Glomerular endothelial cell (primary cell): ENCODE measurements around the gene OLFM4. TPM values are rescaled to one million over a fixed set of nuclear protein-coding genes. Genes with fewer than 3 reads are reported as not detected.

Experiments used
- DNase-seq: peaks from one replicate; pipeline ENCODE4 v3.0.0-alpha.2; 2011; ENCODE audit warnings: low read depth, low spot score; ENCODE audit errors: extremely low read depth
- total RNA-seq: library from RNA; depleted of rRNA; stranded (reverse); fragments of >200 nt; gene quantifications from 2 replicates; pipeline ENCODE4 v1.2.3, GENCODE V29; 2015

The OLFM4 gene
- total RNA-seq, 1 donor from 2014 or later, result not detected

DNA sequence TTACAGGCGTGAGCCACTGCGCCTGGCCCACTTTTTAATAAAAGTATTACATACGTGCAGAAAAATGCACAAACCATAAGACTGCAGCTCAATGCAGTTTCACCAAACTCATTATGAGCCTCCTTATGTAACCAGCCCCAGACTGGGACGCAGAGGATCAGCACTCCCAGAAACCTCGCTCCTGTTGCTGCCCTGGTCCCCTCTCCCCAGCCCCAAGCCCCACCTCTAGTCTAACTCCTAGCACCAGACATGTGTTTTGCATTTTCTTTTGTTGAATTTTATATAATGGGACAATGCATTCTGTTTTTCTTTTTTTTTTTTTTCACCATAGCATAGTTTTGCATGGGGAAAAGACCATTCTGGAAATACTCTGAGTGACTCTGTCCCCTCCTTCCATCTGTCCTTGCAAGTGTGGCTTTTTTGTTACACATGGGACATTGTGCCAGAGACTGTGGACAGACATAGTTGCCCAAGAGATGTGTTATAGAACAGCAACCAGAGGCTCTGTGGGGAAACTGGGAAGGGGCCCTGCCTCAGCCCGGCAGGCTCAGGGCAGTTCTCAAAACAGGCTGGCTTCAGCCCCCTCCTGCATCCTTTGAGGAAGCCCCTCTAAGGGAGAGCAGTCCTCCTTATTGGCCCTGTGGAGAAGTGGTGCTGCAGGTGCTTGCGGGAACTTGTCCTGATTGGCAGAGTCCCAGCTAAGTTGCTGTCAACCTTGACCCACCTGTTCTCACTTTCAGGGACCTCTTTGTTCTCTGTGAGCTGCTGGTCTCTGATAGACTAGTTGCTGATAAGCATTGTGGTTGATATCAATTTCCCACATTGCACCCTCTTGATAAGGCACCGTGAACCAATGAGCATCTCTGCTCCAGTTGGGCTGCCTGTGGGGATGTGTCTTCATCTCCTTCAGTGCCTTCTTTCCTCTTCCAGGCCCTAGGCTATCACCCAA lies 13.8 kb upstream of the OLFM4 start:
- no peak for DNase-seq

DNA sequence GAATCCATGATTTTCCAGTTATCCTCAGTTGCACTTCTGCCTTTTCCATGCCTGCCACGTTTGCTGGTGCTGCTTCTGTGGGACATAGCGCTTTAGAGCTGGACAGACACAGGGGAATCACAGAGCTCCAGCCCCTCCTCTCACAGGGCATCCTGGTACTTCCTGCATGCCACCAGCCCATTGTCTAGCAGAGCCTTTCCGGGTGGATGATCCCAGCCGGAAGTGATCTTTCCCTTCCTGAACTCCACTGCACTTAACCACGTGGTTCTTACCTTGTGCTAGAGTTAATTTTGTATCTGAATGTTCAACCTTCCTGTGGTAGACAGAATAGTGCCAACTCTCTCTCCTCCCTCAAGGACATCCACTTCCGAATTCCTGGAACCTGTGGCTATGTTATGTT lies 12.6 kb upstream of the OLFM4 start:
- DNase-seq, result no peak

DNA sequence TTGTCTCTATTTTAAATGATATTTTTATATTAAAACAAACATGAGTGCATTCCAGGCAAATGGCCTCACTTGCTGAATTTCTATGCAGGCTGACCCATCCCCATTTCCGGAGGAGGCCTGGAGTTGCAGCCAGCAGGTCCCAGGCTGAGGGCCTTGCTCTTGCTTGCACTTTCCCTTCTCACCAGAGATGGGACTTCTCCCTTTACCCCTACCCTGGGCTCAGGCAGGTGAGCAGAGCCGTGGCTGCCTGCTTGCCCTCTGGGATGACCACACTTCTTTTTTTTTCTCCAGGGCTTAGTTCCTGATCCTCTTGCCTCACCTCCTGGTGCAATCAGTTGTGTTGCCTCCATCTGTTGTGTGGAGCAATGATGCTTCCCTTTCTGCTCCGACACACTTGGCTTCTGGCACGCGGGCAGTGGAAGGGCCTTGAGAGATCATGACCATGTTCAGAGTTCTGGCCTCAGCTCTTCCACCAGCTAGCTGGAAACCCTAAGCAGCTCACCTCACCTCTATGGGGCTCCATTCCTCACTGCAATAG lies 11.1 kb upstream of the OLFM4 start:
- DNase-seq, result no peak

DNA sequence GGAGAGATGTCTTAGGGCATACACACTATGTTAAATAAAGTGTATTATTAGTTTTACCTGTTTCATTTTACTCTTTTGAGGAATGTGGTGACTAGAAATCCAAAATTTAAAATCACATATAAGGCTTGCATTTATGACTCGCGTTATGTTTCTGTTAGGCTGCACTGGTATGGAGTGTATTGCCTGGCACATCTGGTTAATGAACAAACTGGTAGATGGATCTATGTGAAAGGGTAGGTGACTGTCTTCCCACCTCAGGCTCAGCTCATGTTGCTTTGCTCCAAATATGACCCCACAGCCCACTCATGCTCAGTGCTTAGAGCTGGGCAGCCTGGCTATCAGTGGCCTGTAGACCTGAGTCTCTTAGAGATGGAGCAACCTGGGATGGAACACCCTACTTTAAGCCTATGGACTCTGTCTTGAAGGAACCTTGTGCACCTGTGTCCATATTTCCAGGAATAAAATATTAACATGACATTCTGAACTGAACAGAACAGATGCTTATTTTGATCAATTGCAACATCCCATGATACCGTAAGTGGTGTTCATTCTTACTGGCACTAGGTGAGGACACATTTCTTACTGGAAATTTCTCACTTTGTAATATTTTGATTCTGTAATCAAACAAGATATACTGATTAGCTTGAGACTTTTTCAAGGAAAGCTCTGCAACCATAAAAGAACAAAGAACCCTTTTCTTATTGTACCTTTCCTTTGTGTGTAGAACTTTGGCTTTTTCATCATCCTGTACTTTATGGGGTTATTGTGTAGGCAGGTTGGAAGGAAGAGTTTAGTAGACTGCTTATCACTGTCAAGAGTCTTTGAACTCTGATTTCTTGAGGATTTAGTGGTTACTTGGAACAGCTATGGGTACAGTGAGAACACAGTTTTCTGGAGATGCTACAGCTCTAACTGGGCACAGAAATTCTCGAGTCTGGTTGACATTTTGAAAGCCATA lies 9.6 kb upstream of the OLFM4 start:
- DNase-seq, result no peak

DNA sequence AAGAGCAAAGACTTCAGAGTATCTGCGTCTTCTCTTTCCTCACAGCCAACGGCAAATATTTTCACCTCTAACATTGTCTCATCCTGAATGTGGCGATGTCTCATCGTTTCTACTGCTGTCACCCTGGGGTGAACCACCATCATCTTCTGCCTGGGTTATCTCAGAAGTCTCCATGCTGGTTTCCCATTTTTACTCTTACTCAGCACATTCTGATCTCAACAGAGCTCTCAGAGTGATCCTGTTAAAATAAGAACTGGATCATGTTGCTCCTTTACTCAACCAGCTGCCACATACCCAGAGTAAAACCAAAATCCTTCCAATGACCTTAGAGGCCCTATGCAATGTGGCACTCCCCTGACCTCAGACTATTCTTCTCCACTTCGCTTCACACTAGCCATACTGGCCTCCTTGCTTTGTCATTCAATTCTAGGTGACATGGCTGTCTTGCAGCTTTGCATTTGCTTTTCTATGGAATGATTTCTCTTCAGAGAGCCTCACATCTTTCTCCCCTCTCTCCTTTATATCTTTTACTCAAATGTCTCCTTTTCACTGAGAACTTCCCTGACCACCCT lies 7.8 kb upstream of the OLFM4 start:
- no peak for DNase-seq

DNA sequence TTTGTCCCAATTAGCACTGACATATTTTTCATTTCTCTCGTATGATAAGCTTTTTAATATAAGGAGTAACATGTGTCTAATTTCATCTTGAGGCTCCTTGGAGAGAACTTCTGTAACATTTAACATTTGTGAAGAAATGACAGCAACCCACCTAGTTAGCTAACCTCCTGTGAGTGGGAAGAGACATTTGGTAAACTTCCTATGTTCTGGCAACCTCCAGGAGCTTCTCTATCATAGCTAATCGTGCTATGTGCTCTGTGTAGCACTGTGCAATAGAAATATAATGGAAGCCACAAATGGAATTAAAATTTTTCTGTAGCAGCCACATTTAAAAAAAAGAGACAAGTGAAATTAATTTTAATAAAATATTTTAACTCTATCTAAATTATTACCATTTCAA lies 5.4 kb upstream of the OLFM4 start:
- no peak for DNase-seq

DNA sequence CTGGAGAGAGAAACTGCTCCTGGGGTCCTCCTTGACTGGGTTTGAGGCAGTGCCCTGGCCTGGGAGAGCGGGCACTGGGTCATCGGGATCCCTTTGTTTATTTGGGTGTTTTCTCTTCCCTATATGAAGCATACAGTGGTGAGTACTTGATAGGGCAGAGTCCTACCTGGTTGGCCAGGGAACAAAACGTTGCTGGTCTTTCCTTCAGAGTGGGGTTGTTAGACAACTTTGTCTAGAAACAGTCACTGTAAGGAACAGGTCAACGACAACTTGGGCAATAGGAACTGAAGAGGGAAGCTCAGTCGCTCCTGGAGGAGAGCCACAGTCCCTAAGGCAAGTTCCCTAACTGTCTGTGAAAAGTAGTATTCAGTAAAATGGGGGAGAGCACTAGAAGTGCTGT lies 550 bp upstream of the OLFM4 start:
- DNase-seq, result no peak

DNA sequence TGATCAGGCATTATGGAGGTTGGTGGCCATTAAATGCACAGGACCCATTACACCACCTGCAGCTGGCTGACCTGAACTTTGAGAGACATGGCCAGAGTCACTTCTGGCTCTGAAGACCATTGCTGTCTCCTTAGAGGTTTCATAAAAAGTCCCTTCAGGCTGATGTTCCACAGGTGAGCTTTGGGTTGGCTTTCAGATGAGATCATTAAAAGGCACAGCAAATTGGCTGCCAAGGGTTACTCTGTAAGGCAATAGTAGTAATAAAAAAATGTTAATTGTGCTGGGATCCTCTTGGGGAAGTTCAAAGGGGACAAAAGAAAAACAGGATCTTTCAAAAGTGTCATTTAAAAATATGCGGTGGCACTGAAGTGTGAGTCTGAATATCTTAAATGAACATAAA lies 4.2 kb downstream of the OLFM4 start:
- no peak for DNase-seq

DNA sequence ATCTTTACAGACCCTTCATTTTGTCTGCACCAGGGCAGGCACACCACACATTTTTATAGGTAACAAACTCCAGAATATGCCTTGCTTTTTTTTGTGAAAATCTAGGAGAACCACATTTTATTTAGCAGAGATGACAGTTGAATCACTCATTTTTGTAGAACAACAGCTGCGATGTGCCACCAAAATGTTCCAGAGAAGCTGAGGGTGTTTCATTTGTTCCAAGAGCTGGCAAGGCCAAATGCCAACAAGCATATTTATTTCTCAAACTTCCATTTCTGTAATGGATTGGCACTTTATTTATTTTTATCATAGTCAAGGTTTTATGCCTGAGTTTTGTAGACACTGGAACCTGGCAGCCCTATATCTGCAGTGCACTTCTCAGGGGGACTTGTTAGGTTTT lies 10.4 kb downstream of the OLFM4 start:
- no peak for DNase-seq

DNA sequence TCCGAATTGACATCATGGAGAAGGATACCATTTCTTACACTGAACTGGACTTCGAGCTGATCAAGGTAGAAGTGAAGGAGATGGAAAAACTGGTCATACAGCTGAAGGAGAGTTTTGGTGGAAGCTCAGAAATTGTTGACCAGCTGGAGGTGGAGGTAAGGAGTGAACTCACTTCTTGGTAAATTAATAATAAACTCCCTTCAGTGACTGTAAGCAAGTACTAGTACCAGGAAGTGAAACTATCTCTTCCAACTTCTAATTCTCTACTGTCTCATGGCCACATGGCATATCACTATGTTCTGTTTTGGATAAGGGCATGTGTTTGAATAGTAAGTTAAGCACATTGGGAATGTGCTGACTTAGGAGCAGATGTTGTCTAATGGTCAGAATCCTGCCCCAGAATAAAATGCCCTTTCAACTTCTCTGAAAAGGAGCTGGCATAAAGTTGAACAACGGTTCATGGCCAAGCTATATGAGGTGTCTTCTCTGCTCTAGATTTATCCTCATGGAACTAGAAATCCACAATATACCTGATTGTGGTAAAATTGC lies 13.4 kb downstream of the OLFM4 start:
- DNase-seq, result no peak

DNA sequence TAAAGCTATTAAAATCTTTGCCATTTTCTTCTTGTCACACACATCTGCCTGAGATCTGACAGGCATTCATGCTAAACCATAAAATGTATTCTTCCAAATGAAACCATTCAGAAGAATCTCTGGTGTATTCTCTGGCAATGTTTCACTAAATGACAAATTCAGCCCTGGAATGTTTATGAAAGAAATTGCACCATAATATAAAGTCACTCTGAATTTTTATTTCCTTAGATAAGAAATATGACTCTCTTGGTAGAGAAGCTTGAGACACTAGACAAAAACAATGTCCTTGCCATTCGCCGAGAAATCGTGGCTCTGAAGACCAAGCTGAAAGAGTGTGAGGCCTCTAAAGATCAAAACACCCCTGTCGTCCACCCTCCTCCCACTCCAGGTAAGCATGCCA lies 14.3 kb downstream of the OLFM4 start:
- DNase-seq, result no peak

DNA sequence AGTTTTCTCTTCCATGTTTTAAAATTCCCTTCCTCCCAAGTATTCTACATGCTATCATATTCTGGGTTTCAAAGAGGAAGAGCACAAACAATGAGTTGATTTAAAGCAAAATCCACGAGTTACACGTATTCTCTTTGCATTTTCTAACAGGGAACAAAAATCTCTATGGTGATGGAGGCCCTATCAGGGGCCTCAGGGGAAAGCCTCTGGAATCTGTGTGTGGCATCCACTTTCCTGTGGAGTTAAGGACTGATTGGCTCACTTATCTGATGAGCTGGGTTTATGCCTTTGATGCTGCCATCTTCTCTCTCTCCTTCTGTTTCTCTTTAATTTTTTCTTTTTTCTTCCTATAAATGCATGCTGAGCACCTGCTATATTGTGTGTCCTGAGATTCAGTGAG lies 14.8 kb downstream of the OLFM4 start:
- DNase-seq, result no peak

DNA sequence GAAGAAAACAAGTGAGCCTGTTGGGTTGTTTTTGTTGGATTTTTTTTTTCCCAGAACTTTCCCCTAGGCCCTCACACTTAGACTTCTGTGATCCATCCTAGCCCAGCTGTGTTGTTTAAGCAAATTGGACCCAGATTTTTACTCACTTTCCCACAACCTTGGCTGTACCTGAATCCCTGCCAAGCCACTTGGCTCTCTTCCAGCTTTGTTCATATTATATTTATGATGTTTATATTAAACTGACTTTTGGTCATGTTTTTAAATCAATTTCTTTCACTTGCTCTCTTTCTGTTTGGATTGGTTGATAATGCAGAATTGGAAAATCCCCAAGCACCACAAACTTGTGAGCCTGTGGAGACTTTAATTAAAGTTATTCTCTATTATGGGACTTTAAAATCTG lies 16.6 kb downstream of the OLFM4 start:
- DNase-seq, result no peak

DNA sequence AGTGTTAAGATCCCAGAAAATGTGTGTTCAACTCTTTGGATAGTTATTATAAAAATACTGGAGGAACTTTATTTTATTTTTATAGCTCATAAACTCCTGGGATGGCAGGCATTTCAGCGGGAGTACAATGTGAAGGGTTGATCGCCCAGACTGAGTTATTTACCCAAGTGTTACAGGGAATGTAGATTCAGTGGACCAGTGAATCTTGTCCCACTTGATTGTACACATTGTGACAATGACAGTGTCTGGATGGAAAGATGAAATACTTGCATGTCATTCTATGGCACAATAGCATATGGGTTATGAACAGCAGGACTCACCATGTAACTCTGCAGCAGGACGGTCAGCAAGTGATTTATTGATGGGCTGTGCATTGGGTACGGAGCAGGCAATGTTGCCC lies 20.3 kb downstream of the OLFM4 start:
- no peak for DNase-seq

DNA sequence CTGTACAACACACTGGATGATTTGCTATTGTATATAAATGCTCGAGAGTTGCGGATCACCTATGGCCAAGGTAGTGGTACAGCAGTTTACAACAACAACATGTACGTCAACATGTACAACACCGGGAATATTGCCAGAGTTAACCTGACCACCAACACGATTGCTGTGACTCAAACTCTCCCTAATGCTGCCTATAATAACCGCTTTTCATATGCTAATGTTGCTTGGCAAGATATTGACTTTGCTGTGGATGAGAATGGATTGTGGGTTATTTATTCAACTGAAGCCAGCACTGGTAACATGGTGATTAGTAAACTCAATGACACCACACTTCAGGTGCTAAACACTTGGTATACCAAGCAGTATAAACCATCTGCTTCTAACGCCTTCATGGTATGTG lies 21.5 kb downstream of the OLFM4 start:
- no peak for DNase-seq

DNA sequence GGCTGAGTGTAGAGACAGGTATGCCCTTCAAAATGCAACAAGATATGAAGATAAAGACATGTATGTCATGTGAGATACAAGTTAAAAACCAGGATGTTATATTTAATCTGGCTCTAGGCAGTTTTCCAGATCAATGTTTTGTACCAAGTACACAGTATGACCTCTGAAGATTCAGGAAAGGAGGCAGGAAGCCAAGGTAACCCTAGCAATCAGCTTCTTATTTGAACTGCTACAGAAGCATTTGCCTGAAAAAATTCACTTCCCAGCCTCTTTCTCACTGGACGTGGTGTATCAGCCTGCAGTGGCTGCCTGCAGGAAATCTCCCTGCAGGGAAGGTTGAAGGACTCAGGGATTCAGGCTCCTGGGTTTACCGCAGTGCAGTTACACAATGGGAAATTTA lies 24.1 kb downstream of the OLFM4 start:
- no peak for DNase-seq

DNA sequence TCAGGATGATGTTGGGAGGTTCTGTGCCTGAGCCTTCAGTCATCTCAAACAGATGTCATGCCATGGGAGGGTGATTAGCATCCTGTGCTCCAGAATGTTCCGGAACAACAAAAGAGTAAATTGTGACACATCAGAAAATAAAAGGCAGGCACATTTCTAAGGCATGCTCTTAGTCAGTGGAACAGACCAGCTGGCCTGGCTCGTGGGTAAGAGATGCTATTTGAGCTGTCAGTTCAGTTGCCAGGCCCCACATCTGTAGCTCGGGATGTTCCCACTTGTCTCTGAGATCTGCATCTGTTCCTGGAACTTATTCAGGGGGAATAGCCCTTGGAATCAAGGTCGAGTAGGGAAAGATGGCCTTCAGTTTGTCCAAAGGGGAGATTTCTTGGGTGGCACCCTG lies 26.0 kb downstream of the OLFM4 start:
- no peak for DNase-seq

DNA sequence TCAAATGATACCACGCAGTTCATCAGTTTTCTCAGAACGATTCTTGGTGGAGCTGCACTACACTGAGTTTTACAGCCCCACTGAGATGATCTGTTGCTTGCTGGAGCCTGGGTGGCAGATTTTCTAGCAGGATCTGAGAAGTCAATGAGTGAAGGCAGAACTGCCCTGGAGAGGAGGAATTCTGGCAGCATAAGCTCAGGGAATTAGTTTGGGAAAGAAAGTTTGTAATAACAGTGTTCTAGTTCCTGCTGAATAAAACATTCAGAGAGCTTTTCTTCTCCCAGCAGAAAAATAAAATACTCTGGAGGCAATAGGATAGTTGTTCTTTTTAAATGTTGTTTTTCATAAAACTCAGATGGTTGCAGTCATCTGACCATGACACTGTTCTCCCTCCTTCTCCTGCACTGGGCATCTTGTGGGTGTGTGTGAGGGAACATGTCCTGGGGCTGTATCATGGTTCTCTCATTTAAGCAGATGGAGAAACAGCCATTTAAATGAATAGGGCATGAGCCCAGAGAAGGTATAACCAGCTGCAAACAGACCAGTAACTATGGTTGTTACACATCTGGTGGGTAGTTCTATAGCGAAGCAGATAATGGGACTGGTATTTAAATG lies 29.6 kb downstream of the OLFM4 start:
- no peak for DNase-seq

DNA sequence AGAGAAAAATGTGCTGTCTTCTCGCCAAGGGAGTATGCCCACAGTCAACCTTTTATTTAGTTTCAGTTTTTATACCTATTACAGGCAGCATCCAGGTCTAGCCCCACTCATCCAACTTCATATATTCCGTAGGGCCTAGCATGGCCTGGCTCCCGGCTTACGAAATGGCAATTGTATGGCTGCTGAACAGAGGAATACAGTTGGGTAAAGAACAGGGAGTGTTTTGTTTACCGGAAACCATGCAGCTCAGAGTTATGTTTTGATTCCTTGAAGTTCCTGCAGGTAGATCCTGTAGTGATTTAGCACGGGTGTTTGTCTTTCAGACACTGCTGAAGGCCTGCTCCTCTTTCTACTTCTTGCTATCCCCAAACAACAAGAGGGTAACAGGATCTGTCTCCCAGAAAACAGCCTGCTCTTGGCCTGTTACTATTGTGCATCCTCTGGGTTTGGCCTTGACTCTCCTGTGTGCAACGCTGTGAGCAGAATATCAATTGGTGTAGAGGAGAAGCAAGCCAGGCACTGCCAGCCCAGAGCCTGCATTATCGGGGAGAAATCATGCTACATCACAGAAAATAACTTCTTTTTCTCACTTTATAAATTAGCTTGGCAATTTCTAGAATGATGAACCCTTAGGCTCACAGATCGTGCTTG lies 32.4 kb downstream of the OLFM4 start:
- DNase-seq, result no peak

DNA sequence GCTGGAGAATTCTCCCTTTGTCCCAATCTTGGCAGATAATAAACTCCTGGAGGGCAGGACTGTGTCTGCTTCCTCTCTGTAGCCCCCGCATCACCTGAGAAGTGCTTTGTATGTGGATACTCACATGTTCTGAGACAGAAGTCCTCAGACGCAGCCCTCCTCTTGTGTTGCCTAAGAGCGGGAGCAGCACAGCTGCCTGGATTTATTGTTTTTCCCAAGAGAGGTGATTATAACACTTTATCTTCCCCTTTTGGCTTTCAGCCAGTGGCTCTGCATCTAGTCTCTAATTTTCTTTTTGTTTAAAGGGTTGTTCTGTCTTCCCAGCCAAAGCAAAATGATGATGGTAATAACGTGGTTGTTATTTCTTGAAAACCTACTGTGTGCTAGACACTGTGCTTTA lies 36.1 kb downstream of the OLFM4 start:
- no peak for DNase-seq
